ENCODE data around the gene NPFFR1.
A peak's percentile ranks its signal among the peaks of the same experiment; 100 is the strongest.

The NPFFR1 gene

DNA sequence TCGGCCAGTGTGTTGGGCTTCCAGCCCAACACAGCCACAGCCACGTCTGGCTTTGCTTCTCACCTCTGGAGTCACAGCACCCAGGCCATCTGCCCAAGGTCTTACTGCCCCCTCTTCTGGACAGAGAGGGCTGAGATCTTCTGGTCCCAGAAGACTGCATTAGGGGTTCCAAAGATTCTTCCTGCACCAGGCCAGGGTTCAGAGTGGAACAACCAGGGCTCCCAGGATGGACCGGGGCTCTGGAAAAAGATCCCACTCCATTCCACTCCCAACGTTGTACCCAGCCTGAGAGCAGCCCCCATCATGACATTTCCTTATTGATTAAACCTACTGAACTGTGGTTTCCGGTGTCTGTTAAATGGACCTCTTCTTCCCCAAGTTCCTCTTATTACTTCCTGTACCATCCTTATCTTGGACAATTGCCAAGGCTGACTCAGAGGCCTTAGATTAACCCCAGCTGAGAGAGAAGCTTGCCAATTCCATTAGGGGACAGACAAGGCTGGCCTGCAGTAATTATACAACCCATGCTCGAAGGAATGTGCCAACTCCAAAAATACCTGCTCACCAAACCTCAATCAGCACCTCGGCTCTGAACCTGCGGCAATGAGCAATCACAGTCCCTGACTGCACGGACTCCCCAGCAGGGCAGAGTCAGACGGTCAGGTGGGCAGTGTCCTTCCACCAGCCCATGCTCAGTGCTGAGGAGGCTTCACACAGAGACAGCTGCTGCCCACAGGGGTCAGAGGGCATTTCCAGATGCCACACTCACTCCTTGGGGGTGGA is 47.9 kb upstream of the NPFFR1 start (continued):
- TF ChIP-seq, protein P1, sequence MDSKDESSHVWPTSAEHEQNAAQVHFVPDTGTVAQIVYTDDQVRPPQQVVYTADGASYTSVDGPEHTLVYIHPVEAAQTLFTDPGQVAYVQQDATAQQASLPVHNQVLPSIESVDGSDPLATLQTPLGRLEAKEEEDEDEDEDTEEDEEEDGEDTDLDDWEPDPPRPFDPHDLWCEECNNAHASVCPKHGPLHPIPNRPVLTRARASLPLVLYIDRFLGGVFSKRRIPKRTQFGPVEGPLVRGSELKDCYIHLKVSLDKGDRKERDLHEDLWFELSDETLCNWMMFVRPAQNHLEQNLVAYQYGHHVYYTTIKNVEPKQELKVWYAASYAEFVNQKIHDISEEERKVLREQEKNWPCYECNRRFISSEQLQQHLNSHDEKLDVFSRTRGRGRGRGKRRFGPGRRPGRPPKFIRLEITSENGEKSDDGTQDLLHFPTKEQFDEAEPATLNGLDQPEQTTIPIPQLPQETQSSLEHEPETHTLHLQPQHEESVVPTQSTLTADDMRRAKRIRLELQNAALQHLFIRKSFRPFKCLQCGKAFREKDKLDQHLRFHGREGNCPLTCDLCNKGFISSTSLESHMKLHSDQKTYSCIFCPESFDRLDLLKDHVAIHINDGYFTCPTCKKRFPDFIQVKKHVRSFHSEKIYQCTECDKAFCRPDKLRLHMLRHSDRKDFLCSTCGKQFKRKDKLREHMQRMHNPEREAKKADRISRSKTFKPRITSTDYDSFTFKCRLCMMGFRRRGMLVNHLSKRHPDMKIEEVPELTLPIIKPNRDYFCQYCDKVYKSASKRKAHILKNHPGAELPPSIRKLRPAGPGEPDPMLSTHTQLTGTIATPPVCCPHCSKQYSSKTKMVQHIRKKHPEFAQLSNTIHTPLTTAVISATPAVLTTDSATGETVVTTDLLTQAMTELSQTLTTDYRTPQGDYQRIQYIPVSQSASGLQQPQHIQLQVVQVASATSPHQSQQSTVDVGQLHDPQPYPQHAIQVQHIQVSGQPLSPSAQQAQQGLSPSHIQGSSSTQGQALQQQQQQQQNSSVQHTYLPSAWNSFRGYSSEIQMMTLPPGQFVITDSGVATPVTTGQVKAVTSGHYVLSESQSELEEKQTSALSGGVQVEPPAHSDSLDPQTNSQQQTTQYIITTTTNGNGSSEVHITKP (tag by site-specific recombination; IDR thresholded peaks at IDR 0.05), result peak; percentile 89
- TF ChIP-seq ZFP37 (tag by site-specific recombination; IDR thresholded peaks at IDR 0.05) (no peak), ZNF530 (tag by site-specific recombination; IDR thresholded peaks at IDR 0.05; ENCODE audit: low read depth) (no peak), ZNF211 (tag by site-specific recombination; IDR thresholded peaks at IDR 0.05; ENCODE audit: low read depth) (no peak), OSR2 (tag by site-specific recombination; IDR thresholded peaks at IDR 0.05) (no peak), ZNF624 (tag by site-specific recombination; IDR thresholded peaks at IDR 0.05) (no peak), RBAK (tag by site-specific recombination; IDR thresholded peaks at IDR 0.05) (no peak), ZNF585B (tag by site-specific recombination; IDR thresholded peaks at IDR 0.05) (no peak), ZNF354C (tag by site-specific recombination; IDR thresholded peaks at IDR 0.05; ENCODE audit: borderline replicate concordance, low read depth) (no peak), ZNF623 (tag by site-specific recombination; IDR thresholded peaks at IDR 0.05) (no peak), ZNF266 (tag by site-specific recombination; IDR thresholded peaks at IDR 0.05; ENCODE audit: low read depth) (no peak), SP7 (tag by site-specific recombination; IDR thresholded peaks at IDR 0.05) (peak; percentile 48; the same call in 1 of the 2 replicates), ZNF23 (tag by site-specific recombination; IDR thresholded peaks at IDR 0.05; ENCODE audit: borderline replicate concordance) (no peak), EGR2 (tag by site-specific recombination; IDR thresholded peaks at IDR 0.05; ENCODE audit: low read depth) (no peak), ZXDB (tag by site-specific recombination; IDR thresholded peaks at IDR 0.05) (peak; percentile 59; the same call in 1 of the 2 replicates), ZNF426 (tag by site-specific recombination; IDR thresholded peaks at IDR 0.05) (no peak), ZNF302 (tag by site-specific recombination; IDR thresholded peaks at IDR 0.05; ENCODE audit: low read depth) (no peak), KLF16 (tag by site-specific recombination; IDR thresholded peaks at IDR 0.05) (no peak), ZNF654 (tag by site-specific recombination; IDR thresholded peaks at IDR 0.05; ENCODE audit: low read depth) (no peak), ZNF596 (tag by site-specific recombination; IDR thresholded peaks at IDR 0.05) (no peak), ZNF629 (tag by site-specific recombination; IDR thresholded peaks at IDR 0.05) (peak; percentile 42; the same call in 1 of the 2 replicates)
- TF ChIP-seq, protein P2, sequence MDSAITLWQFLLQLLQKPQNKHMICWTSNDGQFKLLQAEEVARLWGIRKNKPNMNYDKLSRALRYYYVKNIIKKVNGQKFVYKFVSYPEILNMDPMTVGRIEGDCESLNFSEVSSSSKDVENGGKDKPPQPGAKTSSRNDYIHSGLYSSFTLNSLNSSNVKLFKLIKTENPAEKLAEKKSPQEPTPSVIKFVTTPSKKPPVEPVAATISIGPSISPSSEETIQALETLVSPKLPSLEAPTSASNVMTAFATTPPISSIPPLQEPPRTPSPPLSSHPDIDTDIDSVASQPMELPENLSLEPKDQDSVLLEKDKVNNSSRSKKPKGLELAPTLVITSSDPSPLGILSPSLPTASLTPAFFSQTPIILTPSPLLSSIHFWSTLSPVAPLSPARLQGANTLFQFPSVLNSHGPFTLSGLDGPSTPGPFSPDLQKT (IDR thresholded peaks at IDR 0.05; ENCODE audit: borderline replicate concordance, low read depth, low read length), result no peak
- TF ChIP-seq, protein P3, sequence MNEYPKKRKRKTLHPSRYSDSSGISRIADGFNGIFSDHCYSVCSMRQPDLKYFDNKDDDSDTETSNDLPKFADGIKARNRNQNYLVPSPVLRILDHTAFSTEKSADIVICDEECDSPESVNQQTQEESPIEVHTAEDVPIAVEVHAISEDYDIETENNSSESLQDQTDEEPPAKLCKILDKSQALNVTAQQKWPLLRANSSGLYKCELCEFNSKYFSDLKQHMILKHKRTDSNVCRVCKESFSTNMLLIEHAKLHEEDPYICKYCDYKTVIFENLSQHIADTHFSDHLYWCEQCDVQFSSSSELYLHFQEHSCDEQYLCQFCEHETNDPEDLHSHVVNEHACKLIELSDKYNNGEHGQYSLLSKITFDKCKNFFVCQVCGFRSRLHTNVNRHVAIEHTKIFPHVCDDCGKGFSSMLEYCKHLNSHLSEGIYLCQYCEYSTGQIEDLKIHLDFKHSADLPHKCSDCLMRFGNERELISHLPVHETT (tag by site-specific recombination; IDR thresholded peaks at IDR 0.05), result no peak
- TF ChIP-seq, protein P4, sequence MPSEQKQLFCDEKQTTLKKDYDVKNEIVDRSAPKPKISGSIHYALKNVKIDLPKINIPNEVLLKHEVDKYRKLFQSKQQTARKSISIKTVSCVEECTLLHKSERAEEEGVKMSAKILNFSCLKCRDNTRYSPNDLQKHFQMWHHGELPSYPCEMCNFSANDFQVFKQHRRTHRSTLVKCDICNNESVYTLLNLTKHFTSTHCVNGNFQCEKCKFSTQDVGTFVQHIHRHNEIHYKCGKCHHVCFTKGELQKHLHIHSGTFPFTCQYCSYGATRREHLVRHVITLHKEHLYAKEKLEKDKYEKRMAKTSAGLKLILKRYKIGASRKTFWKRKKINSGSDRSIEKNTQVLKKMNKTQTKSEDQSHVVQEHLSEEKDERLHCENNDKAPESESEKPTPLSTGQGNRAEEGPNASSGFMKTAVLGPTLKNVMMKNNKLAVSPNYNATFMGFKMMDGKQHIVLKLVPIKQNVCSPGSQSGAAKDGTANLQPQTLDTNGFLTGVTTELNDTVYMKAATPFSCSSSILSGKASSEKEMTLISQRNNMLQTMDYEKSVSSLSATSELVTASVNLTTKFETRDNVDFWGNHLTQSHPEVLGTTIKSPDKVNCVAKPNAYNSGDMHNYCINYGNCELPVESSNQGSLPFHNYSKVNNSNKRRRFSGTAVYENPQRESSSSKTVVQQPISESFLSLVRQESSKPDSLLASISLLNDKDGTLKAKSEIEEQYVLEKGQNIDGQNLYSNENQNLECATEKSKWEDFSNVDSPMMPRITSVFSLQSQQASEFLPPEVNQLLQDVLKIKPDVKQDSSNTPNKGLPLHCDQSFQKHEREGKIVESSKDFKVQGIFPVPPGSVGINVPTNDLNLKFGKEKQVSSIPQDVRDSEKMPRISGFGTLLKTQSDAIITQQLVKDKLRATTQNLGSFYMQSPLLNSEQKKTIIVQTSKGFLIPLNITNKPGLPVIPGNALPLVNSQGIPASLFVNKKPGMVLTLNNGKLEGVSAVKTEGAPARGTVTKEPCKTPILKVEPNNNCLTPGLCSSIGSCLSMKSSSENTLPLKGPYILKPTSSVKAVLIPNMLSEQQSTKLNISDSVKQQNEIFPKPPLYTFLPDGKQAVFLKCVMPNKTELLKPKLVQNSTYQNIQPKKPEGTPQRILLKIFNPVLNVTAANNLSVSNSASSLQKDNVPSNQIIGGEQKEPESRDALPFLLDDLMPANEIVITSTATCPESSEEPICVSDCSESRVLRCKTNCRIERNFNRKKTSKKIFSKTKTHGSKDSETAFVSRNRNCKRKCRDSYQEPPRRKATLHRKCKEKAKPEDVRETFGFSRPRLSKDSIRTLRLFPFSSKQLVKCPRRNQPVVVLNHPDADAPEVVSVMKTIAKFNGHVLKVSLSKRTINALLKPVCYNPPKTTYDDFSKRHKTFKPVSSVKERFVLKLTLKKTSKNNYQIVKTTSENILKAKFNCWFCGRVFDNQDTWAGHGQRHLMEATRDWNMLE (tag by site-specific recombination; conservative IDR thresholded peaks at IDR 0.05; ENCODE audit: low read depth), result peak; percentile 87
- TF ChIP-seq, protein P5, sequence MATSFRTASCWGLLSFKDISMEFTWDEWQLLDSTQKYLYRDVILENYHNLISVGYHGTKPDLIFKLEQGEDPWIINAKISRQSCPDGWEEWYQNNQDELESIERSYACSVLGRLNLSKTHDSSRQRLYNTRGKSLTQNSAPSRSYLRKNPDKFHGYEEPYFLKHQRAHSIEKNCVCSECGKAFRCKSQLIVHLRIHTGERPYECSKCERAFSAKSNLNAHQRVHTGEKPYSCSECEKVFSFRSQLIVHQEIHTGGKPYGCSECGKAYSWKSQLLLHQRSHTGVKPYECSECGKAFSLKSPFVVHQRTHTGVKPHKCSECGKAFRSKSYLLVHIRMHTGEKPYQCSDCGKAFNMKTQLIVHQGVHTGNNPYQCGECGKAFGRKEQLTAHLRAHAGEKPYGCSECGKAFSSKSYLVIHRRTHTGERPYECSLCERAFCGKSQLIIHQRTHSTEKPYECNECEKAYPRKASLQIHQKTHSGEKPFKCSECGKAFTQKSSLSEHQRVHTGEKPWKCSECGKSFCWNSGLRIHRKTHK (tag by site-specific recombination; IDR thresholded peaks at IDR 0.05), result no peak
- TF ChIP-seq, protein P6, sequence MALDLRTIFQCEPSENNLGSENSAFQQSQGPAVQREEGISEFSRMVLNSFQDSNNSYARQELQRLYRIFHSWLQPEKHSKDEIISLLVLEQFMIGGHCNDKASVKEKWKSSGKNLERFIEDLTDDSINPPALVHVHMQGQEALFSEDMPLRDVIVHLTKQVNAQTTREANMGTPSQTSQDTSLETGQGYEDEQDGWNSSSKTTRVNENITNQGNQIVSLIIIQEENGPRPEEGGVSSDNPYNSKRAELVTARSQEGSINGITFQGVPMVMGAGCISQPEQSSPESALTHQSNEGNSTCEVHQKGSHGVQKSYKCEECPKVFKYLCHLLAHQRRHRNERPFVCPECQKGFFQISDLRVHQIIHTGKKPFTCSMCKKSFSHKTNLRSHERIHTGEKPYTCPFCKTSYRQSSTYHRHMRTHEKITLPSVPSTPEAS (tag by site-specific recombination; IDR thresholded peaks at IDR 0.05), result no peak

All from HEK293 (cell line).